ENCODE results near the gene ZDHHC11.

GRCh38 chr5:821504-821903 lies 29.3 kb downstream of the ZDHHC11 start:
- no peak for TF ChIP-seq POLR2A (IDR thresholded peaks at IDR 0.05)
- TF ChIP-seq CTCF (IDR thresholded peaks at IDR 0.05), result no peak

Data from esophagus squamous epithelium (tissue), 4 donors.